Stomach (tissue), 4 donors: ENCODE data around the gene PDIK1L.

Experiments
- CTCF ChIP-seq, 7 experiments: fragments of 450-650 bp in 4 of 7; fragments of 200-600 bp in 3 of 7; sonication (generic) in 3 of 7; IDR thresholded peaks; one replicate each; pipeline ENCODE4 v1.5.1; 2016 to 2019; ENCODE audit warnings: antibody characterized with exemption in 7 of 7, control low read depth in 2 of 7, mild to moderate bottlenecking in 1 of 7
- EP300 ChIP-seq: sonication (generic); formaldehyde crosslinking; IDR thresholded peaks from one replicate; pipeline ENCODE4 v1.6.1; 2017; ENCODE audit warnings: antibody characterized with exemption
- POLR2A ChIP-seq, 4 donors: fragments of 450-650 bp; IDR thresholded peaks; one replicate each; pipeline ENCODE4 v1.6.1; 2016; ENCODE audit warnings: antibody characterized with exemption in 4 of 4, control low read depth in 2 of 4, mild to moderate bottlenecking in 1 of 4, moderate library complexity in 1 of 4
- POLR2AphosphoS5 ChIP-seq, 3 donors: sonication (generic); formaldehyde crosslinking; IDR thresholded peaks; one replicate each; pipeline ENCODE4 v1.6.1; 2016; ENCODE audit warnings: antibody characterized with exemption in 3 of 3

DNA sequence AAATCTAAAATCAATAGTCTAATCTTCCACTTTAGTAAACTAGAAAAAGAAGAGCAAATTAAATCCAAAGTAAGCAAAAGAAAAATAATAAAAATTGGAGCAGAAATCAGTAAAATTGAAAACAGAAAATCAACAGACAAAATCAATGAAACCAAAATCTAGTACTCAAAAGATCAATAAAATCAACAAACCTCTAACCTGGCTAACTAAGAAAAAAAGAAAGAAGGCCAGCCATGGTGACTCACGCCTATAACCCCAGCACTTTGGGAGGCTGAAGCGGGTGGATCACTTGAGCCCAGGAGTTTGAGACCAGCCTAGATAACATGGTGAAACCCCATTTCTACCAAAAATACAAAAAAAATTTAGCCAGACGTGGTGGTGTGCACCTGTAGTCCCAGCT lies 22.8 kb downstream of the PDIK1L start:
- no peak for TF ChIP-seq POLR2AphosphoS5 (IDR thresholded peaks at IDR 0.05)
- TF ChIP-seq POLR2A (IDR thresholded peaks at IDR 0.05) = no peak
- TF ChIP-seq CTCF (IDR thresholded peaks at IDR 0.05) = no peak
- TF ChIP-seq EP300 = no peak
